GM19240 (cell line): Measurements from ENCODE around the gene CACNG7.

ENCODE experiments used
- DNase-seq: peaks from one replicate; pipeline ENCODE4 v3.0.0; 2011; ENCODE audit warnings: low spot score; ENCODE audit not compliant: insufficient read length

CACNG7 gene

GRCh38 chr19:53878776-53879139, 30.3 kb upstream of the CACNG7 start:
- no peak for DNase-seq

- peak; percentile 90 for DNase-seq
Measured at GRCh38 chr19:53879140-53880081, 29.7 kb upstream of the CACNG7 start.

GRCh38 chr19:53880711-53881481, 28.2 kb upstream of the CACNG7 start:
- DNase-seq: no peak

GRCh38 chr19:53881482-53882390, 27.3 kb upstream of the CACNG7 start, which contains the start of gene PRKCG:
PRKCG (plus strand) TSS chr19:53882197; CDS start chr19:53882495, 298 bp downstream.
- no peak for DNase-seq

- DNase-seq: no peak
Measured at GRCh38 chr19:53882391-53883050, 26.6 kb upstream of the CACNG7 start.

GRCh38 chr19:53883231-53883661, 25.8 kb upstream of the CACNG7 start:
- DNase-seq: no peak

GRCh38 chr19:53883741-53884140, 25.3 kb upstream of the CACNG7 start:
- no peak for DNase-seq

GRCh38 chr19:53884256-53884655, 24.8 kb upstream of the CACNG7 start:
- DNase-seq: no peak

- no peak for DNase-seq
Measured at GRCh38 chr19:53885036-53885435, 24.0 kb upstream of the CACNG7 start.

GRCh38 chr19:53892301-53892980, 16.6 kb upstream of the CACNG7 start:
- no peak for DNase-seq

- DNase-seq: no peak
Measured at GRCh38 chr19:53892981-53893325, 16.1 kb upstream of the CACNG7 start.

- DNase-seq: no peak
Measured at GRCh38 chr19:53894707-53895106, 14.4 kb upstream of the CACNG7 start.

GRCh38 chr19:53896682-53897081, 12.4 kb upstream of the CACNG7 start:
- no peak for DNase-seq

GRCh38 chr19:53897459-53897858, 11.6 kb upstream of the CACNG7 start:
- DNase-seq: no peak

- DNase-seq: no peak
Measured at GRCh38 chr19:53898166-53898565, 10.9 kb upstream of the CACNG7 start.

GRCh38 chr19:53898636-53899341, 10.3 kb upstream of the CACNG7 start:
- no peak for DNase-seq

GRCh38 chr19:53900191-53900860, 8.8 kb upstream of the CACNG7 start:
- DNase-seq: no peak

GRCh38 chr19:53903055-53903680, 5.9 kb upstream of the CACNG7 start:
- DNase-seq: no peak

GRCh38 chr19:53904909-53905308, 4.2 kb upstream of the CACNG7 start:
- DNase-seq: no peak
